H9 (cell line): ENCODE measurements around the gene AKAP5. TPM values are rescaled to one million over a fixed set of nuclear protein-coding genes. Genes with fewer than 3 reads are reported as not detected.
A peak's percentile ranks its signal among the peaks of the same experiment; 100 is the strongest.

Source experiments
- DNase-seq: peaks from one replicate; pipeline ENCODE4 v3.0.0-alpha.2; 2017
- H2AFZ ChIP-seq: one replicate; pipeline ENCODE4 v1.6.1; 2013; ENCODE audit warnings: mild to moderate bottlenecking, low read length, control low read depth, moderate library complexity
- H2AK5ac ChIP-seq: 2 replicates; pipeline ENCODE4 v1.6.1; 2013; ENCODE audit warnings: low read length, control low read depth, mixed read lengths; ENCODE audit not compliant: insufficient read length
- H2BK120ac ChIP-seq: one replicate; pipeline ENCODE4 v1.6.1; 2013; ENCODE audit warnings: low read depth, mild to moderate bottlenecking, low read length, control low read depth, inconsistent platforms; ENCODE audit not compliant: poor library complexity, severe bottlenecking
- H2BK12ac ChIP-seq: 2 replicates; pipeline ENCODE4 v1.6.1; 2013; ENCODE audit warnings: low read length, control low read depth, mixed read lengths, low read depth; ENCODE audit not compliant: insufficient read length
- H2BK15ac ChIP-seq: 2 replicates; pipeline ENCODE4 v1.6.1; 2013; ENCODE audit warnings: low read depth, low read length, control low read depth
- H2BK20ac ChIP-seq: one replicate; pipeline ENCODE4 v1.6.1; 2013; ENCODE audit warnings: low read depth, mild to moderate bottlenecking, low read length, control low read depth, inconsistent platforms; ENCODE audit not compliant: poor library complexity, severe bottlenecking
- H2BK5ac ChIP-seq: 2 replicates; pipeline ENCODE4 v1.6.1; 2013; ENCODE audit warnings: low read length, control low read depth, mixed read lengths; ENCODE audit not compliant: insufficient read length
- H3K14ac ChIP-seq: 2 replicates; pipeline ENCODE4 v1.6.1; 2013; ENCODE audit warnings: low read length, control low read depth; ENCODE audit not compliant: insufficient read depth
- H3K18ac ChIP-seq: 2 replicates; pipeline ENCODE4 v1.6.1; 2013; ENCODE audit warnings: low read depth, mild to moderate bottlenecking, mixed read lengths, low read length, control low read depth; ENCODE audit not compliant: insufficient read length
- H3K23ac ChIP-seq: 2 replicates; pipeline ENCODE4 v1.6.1; 2013; ENCODE audit warnings: low read length, control low read depth, mixed read lengths, low read depth; ENCODE audit not compliant: insufficient read length
- H3K23me2 ChIP-seq: 2 replicates; pipeline ENCODE4 v1.6.1; 2013; ENCODE audit warnings: low read depth, mild to moderate bottlenecking, mixed read lengths, low read length, control low read depth; ENCODE audit not compliant: insufficient read length, poor library complexity, severe bottlenecking
- H3K27ac ChIP-seq: 2 replicates; pipeline ENCODE4 v1.5.1; 2013; ENCODE audit warnings: low read length, control low read depth, mixed read lengths, low read depth; ENCODE audit not compliant: insufficient read length
- H3K27me3 ChIP-seq: 2 replicates; pipeline ENCODE4 v1.6.1; 2013; ENCODE audit warnings: low read length, control low read depth, inconsistent platforms; ENCODE audit not compliant: insufficient read depth
- H3K4ac ChIP-seq: 2 replicates; pipeline ENCODE4 v1.6.1; 2013; ENCODE audit warnings: low read depth, mild to moderate bottlenecking, control low read depth, inconsistent platforms, low read length, moderate library complexity
- H3K4me1 ChIP-seq: 2 replicates; pipeline ENCODE4 v1.6.1; 2013; ENCODE audit warnings: low read length, control low read depth, inconsistent platforms; ENCODE audit not compliant: insufficient read depth
- H3K4me2 ChIP-seq: 2 replicates; pipeline ENCODE4 v1.6.1; 2013; ENCODE audit warnings: low read length, control low read depth, mixed read lengths; ENCODE audit not compliant: insufficient read length, insufficient read depth
- H3K56ac ChIP-seq: 2 replicates; pipeline ENCODE4 v1.6.1; 2013; ENCODE audit warnings: low read depth, mild to moderate bottlenecking, mixed read lengths, low read length, control low read depth; ENCODE audit not compliant: insufficient read length
- H3K79me1 ChIP-seq: 2 replicates; pipeline ENCODE4 v1.6.1; 2013; ENCODE audit warnings: low read depth, mild to moderate bottlenecking, moderate library complexity, low read length, control low read depth, inconsistent platforms; ENCODE audit not compliant: insufficient read depth, poor library complexity, severe bottlenecking
- H3K79me2 ChIP-seq: 2 replicates; pipeline ENCODE4 v1.6.1; 2013; ENCODE audit warnings: low read length, control low read depth, inconsistent platforms; ENCODE audit not compliant: insufficient read depth
- H3K9ac ChIP-seq: 2 replicates; pipeline ENCODE4 v1.6.1; 2013; ENCODE audit warnings: low read length, control low read depth, mixed read lengths; ENCODE audit not compliant: insufficient read length; ENCODE audit errors: extremely low read depth
- H3K9me3 ChIP-seq: one replicate; pipeline ENCODE4 v1.6.1; 2013; ENCODE audit warnings: low read depth, low read length, inconsistent platforms; ENCODE audit not compliant: control insufficient read depth
- H3T11ph ChIP-seq: one replicate; pipeline ENCODE4 v1.6.1; 2013; ENCODE audit warnings: mild to moderate bottlenecking, low read length, control low read depth, inconsistent platforms
- H4K20me1 ChIP-seq: one replicate; pipeline ENCODE4 v1.6.1; 2013; ENCODE audit not compliant: control insufficient read depth, insufficient read length, insufficient read depth
- H4K5ac ChIP-seq: 2 replicates; pipeline ENCODE4 v1.6.1; 2013; ENCODE audit warnings: low read depth, mild to moderate bottlenecking, mixed read lengths, low read length, control low read depth; ENCODE audit not compliant: insufficient read length
- H4K8ac ChIP-seq: replicated peaks from 2 replicates; pipeline ENCODE4 v1.6.1; 2013; ENCODE audit warnings: low read length, control low read depth, mixed read lengths, low read depth; ENCODE audit not compliant: insufficient read length
- H4K91ac ChIP-seq: 2 replicates; pipeline ENCODE4 v1.6.1; 2013; ENCODE audit warnings: low read depth, mild to moderate bottlenecking, moderate library complexity, mixed read lengths, low read length, control low read depth; ENCODE audit not compliant: insufficient read length
- H3K27ac Mint-ChIP-seq, 3 experiments: 2 replicates in 2 of 3; 3 replicates in 1 of 3; pipeline ENCODE4 v1.8.0; 2020 to 2021; ENCODE audit warnings: mixed read lengths in 3 of 3, mild to moderate bottlenecking in 1 of 3, moderate library complexity in 1 of 3
- H3K27me3 Mint-ChIP-seq: 2 replicates; pipeline ENCODE4 v1.8.0; 2021; ENCODE audit warnings: low read depth, mild to moderate bottlenecking, moderate library complexity, mixed read lengths
- H3K36me3 Mint-ChIP-seq, 3 experiments: 2 replicates in 2 of 3; 3 replicates in 1 of 3; pipeline ENCODE4 v1.8.0; 2020 to 2021; ENCODE audit warnings: low read depth in 3 of 3, mixed read lengths in 3 of 3; ENCODE audit not compliant: insufficient read depth in 1 of 3
- H3K4me1 Mint-ChIP-seq, 2 experiments: 2 replicates each; pipeline ENCODE4 v1.8.0; 2020; ENCODE audit warnings: mixed read lengths in 2 of 2
- H3K4me3 Mint-ChIP-seq, 2 experiments: 2 replicates in 1 of 2; 3 replicates in 1 of 2; pipeline ENCODE4 v1.8.0; 2020 to 2021; ENCODE audit warnings: mild to moderate bottlenecking in 2 of 2, mixed read lengths in 2 of 2, moderate library complexity in 1 of 2
- H3K9me3 Mint-ChIP-seq, 2 experiments: 2 replicates in 1 of 2; 3 replicates in 1 of 2; pipeline ENCODE4 v1.8.0; 2020; ENCODE audit warnings: mild to moderate bottlenecking in 2 of 2, mixed read lengths in 2 of 2, moderate library complexity in 1 of 2
- WGBS: extraction: QIAGEN DNeasy Blood & Tissue Kit; methylation state at CpG from one replicate; pipeline ENCODE4 v1.1.7; 2013; ENCODE audit warnings: missing lambda C conversion rate, low lambda C conversion rate, mixed read lengths; ENCODE audit not compliant: insufficient read length; ENCODE audit errors: extremely low coverage; 5-methylcytosine and 5-hydroxymethylcytosine counted together
- total RNA-seq: library from RNA; stranded (reverse); gene quantifications from 2 replicates; pipeline ENCODE4 v1.2.1, GENCODE V29; 2021
- TF ChIP-seq, protein P1 (sequence below): fragments of 200-600 bp; sonication (generic); conservative IDR thresholded peaks from 3 replicates; pipeline ENCODE4 v1.8.0; 2021; ENCODE audit warnings: antibody characterized with exemption, mild to moderate bottlenecking

Gene AKAP5
- total RNA-seq, 1 experiment from 2014 or later = 2.5 TPM

DNA sequence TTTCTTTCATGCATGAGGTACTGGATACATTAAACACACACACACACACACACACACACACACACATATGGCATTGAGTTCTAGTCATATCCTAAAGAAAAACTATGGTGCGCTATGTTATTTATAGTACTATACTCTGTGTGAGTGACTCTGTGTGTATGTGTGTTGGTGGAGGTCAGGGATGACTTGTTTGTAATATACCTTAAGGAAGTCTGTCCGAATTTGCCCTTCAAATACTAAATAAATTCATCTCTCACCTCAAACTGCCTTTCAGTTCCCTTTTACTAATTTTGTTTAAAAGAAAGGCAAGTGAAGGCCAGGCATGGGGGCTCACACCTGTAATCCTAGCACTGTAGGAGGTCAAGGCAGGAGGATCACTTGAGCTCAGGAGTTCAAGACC, 2.1 kb upstream of the AKAP5 start:
- DNase-seq = no peak
- H3K4me3 Mint-ChIP-seq = 0 out of 5 replicates have a peak overlapping the region, but pooled peaks of 1 of the 2 experiments have one; percentile 22
- Histone ChIP-seq H2BK15ac (no peak overlapping the region), H3K14ac (no peak overlapping the region), H3K9me3 (no peaks in the 10 kb centered on the region), H3K23me2 (peaks cover 14% of the 10 kb centered on the region), H3K18ac (no peak overlapping the region), H2BK20ac (no peak overlapping the region), H3K23ac (no peak overlapping the region), H4K91ac (no peak overlapping the region), H3K27ac (no peak overlapping the region), H2BK120ac (no peak overlapping the region), H2AFZ (no peak overlapping the region), H4K8ac (no peak overlapping the region), H2BK5ac (no peak overlapping the region), H3K56ac (no peak overlapping the region), H3T11ph (no peak overlapping the region), H3K4me2 (no peak overlapping the region), H3K4me1 (no peaks in the 10 kb centered on the region), H3K79me1 (no peaks in the 10 kb centered on the region), H3K79me2 (no peaks in the 10 kb centered on the region), H4K5ac (no peak overlapping the region), H3K9ac (no peak overlapping the region), H2BK12ac (no peak overlapping the region), H2AK5ac (no peak overlapping the region), H4K20me1 (no peaks in the 10 kb centered on the region), H3K27me3 (no peaks in the 10 kb centered on the region), H3K4ac (no peak overlapping the region)
- no CpG with 5 or more reads among the region's 2 CpGs for WGBS
- no peaks in the 10 kb centered on the region for H3K9me3 Mint-ChIP-seq
- H3K4me1 Mint-ChIP-seq = peaks cover 14% of the 10 kb centered on the region in 2 experiments
- H3K27ac Mint-ChIP-seq = no peak overlapping the region
- peaks cover 1% of the 10 kb centered on the region; the same call in 1 of the 2 replicates for H3K27me3 Mint-ChIP-seq
- TF ChIP-seq, protein P1, sequence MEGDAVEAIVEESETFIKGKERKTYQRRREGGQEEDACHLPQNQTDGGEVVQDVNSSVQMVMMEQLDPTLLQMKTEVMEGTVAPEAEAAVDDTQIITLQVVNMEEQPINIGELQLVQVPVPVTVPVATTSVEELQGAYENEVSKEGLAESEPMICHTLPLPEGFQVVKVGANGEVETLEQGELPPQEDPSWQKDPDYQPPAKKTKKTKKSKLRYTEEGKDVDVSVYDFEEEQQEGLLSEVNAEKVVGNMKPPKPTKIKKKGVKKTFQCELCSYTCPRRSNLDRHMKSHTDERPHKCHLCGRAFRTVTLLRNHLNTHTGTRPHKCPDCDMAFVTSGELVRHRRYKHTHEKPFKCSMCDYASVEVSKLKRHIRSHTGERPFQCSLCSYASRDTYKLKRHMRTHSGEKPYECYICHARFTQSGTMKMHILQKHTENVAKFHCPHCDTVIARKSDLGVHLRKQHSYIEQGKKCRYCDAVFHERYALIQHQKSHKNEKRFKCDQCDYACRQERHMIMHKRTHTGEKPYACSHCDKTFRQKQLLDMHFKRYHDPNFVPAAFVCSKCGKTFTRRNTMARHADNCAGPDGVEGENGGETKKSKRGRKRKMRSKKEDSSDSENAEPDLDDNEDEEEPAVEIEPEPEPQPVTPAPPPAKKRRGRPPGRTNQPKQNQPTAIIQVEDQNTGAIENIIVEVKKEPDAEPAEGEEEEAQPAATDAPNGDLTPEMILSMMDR = no peak
- peaks cover 12 to 29% (median 14%) of the 10 kb centered on the region in 3 experiments; a peak in 6 of 7 replicates for H3K36me3 Mint-ChIP-seq
